ENCODE results near the gene NSFL1C.

DNA sequence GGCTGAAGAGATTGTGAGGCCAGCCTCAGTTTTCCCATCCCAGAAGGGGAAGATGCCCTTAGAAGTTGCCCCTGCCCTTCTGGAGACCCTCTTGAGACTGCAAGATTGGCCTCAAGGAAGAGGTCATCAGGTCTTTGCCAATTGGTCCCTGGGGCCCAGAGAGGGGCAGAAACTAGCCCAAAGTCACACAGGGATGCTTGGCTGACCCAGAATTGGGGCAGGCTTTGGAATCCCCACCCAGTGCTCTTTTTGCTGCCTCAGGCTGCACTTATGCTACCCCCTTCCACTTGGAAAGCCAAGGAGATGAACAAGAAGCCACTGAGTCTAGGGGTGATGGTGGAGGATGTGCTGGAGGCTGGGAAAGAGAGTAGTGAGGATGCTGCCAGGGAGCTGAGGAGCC, 48.9 kb downstream of the NSFL1C start:
- no peak for TF ChIP-seq POLR2AphosphoS5 (IDR thresholded peaks at IDR 0.05; ENCODE audit: low read depth, low read length)
- no peak for TF ChIP-seq TAF1 (IDR thresholded peaks at IDR 0.05; ENCODE audit: borderline replicate concordance, low read depth, low read length)

Data from GM12892 (cell line).